ENCODE data around the gene WBP4. TPM values are rescaled to one million over a fixed set of nuclear protein-coding genes. Genes with fewer than 3 reads are reported as not detected.

Gene WBP4
- total RNA-seq, 1 donor from 2014 or later: 10.6 TPM

DNA sequence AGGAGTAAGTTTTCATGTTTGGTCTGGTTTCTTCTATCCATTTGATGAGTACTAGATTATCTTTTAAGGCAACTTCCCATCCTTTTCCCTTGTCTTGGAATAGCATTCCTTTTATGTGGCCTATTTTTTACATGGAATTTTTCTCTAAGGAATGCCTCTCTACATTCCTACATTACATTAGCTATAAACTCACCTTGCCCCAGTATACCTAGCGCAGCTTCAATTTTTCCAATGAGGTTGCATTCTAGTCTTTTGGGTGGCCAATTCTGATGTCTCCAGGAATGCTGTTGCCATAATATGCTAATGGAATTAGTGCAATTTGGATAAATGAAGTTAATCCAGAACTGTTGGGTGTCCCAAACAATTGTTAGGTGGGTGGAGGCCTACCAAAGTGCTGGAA lies 37.5 kb downstream of the WBP4 start:
- Mint-ChIP-seq H3K27ac (ENCODE audit: unreplicated experiment) (no peak overlapping the region), H3K27me3 (ENCODE audit: low read depth, unreplicated experiment) (no peaks in the 10 kb centered on the region), H3K36me3 (ENCODE audit: low read depth, unreplicated experiment) (no peaks in the 10 kb centered on the region), H3K4me3 (ENCODE audit: unreplicated experiment) (no peak overlapping the region), H3K4me1 (ENCODE audit: low read depth, unreplicated experiment) (no peaks in the 10 kb centered on the region), H3K9me3 (ENCODE audit: unreplicated experiment) (peaks cover 2% of the 10 kb centered on the region)
- no peaks in the 10 kb centered on the region for H3K36me3 ChIP-seq (ENCODE audit: insufficient read depth, low read length)
- H3K27me3 ChIP-seq (ENCODE audit: insufficient read depth, low read length): no peaks in the 10 kb centered on the region
- H3K4me3 ChIP-seq (ENCODE audit: insufficient read depth, low read depth, low read length): no peak overlapping the region
- no peaks in the 10 kb centered on the region for H3K4me1 ChIP-seq (ENCODE audit: insufficient read depth, low read length)
- FAIRE-seq (no peak), DNase-seq (ENCODE audit: low read depth) (no peak)
- H3K9me3 ChIP-seq (ENCODE audit: insufficient read depth, low read depth, low read length): no peaks in the 10 kb centered on the region
- H3K27ac ChIP-seq (ENCODE audit: low read depth, low read length): no peak overlapping the region
- TF ChIP-seq, protein P1, sequence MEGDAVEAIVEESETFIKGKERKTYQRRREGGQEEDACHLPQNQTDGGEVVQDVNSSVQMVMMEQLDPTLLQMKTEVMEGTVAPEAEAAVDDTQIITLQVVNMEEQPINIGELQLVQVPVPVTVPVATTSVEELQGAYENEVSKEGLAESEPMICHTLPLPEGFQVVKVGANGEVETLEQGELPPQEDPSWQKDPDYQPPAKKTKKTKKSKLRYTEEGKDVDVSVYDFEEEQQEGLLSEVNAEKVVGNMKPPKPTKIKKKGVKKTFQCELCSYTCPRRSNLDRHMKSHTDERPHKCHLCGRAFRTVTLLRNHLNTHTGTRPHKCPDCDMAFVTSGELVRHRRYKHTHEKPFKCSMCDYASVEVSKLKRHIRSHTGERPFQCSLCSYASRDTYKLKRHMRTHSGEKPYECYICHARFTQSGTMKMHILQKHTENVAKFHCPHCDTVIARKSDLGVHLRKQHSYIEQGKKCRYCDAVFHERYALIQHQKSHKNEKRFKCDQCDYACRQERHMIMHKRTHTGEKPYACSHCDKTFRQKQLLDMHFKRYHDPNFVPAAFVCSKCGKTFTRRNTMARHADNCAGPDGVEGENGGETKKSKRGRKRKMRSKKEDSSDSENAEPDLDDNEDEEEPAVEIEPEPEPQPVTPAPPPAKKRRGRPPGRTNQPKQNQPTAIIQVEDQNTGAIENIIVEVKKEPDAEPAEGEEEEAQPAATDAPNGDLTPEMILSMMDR (IDR thresholded peaks at IDR 0.05; ENCODE audit: insufficient read depth, low read depth, low read length): no peak
- TF ChIP-seq EZH2 (IDR thresholded peaks at IDR 0.05; ENCODE audit: insufficient read depth, low read length): no peak
- no peak overlapping the region for H3K4me2 ChIP-seq (ENCODE audit: low read length)
- H2AFZ ChIP-seq (ENCODE audit: low read depth, low read length): no peak overlapping the region
- no peak overlapping the region for H3K9ac ChIP-seq (ENCODE audit: low read length)
- no peaks in the 10 kb centered on the region for H3K79me2 ChIP-seq (ENCODE audit: insufficient read depth, low read length)
- H4K20me1 ChIP-seq (ENCODE audit: insufficient read depth, low read length): no peaks in the 10 kb centered on the region

- Mint-ChIP-seq H3K27me3 (ENCODE audit: low read depth, unreplicated experiment) (no peaks in the 10 kb centered on the region), H3K27ac (ENCODE audit: unreplicated experiment) (no peak overlapping the region), H3K4me1 (ENCODE audit: low read depth, unreplicated experiment) (no peaks in the 10 kb centered on the region), H3K36me3 (ENCODE audit: low read depth, unreplicated experiment) (no peaks in the 10 kb centered on the region), H3K9me3 (ENCODE audit: unreplicated experiment) (peaks cover 2% of the 10 kb centered on the region), H3K4me3 (ENCODE audit: unreplicated experiment) (no peak overlapping the region)
- Histone ChIP-seq H2AFZ (ENCODE audit: low read depth, low read length) (no peak overlapping the region), H4K20me1 (ENCODE audit: insufficient read depth, low read length) (no peaks in the 10 kb centered on the region), H3K27me3 (ENCODE audit: insufficient read depth, low read length) (no peaks in the 10 kb centered on the region), H3K36me3 (ENCODE audit: insufficient read depth, low read length) (no peaks in the 10 kb centered on the region), H3K79me2 (ENCODE audit: insufficient read depth, low read length) (no peaks in the 10 kb centered on the region), H3K4me3 (ENCODE audit: insufficient read depth, low read depth, low read length) (no peak overlapping the region), H3K9ac (ENCODE audit: low read length) (no peak overlapping the region), H3K4me2 (ENCODE audit: low read length) (no peak overlapping the region), H3K27ac (ENCODE audit: low read depth, low read length) (no peak overlapping the region), H3K9me3 (ENCODE audit: insufficient read depth, low read depth, low read length) (no peaks in the 10 kb centered on the region), H3K4me1 (ENCODE audit: insufficient read depth, low read length) (no peaks in the 10 kb centered on the region)
- no peak for DNase-seq (ENCODE audit: low read depth)
- no peak for TF ChIP-seq EZH2 (IDR thresholded peaks at IDR 0.05; ENCODE audit: insufficient read depth, low read length)
- TF ChIP-seq, protein P1 (IDR thresholded peaks at IDR 0.05; ENCODE audit: insufficient read depth, low read depth, low read length): no peak
- peak; percentile 39 for FAIRE-seq
Observed at GRCh38 chr13:41099986-41100385, 38.7 kb downstream of the WBP4 start.

- peaks cover 2% of the 10 kb centered on the region for H3K36me3 Mint-ChIP-seq (ENCODE audit: low read depth, unreplicated experiment)
- H3K27ac Mint-ChIP-seq (ENCODE audit: unreplicated experiment): no peak overlapping the region
- H2AFZ ChIP-seq (ENCODE audit: low read depth, low read length): no peak overlapping the region
- no peak for DNase-seq (ENCODE audit: low read depth)
- H3K27ac ChIP-seq (ENCODE audit: low read depth, low read length): no peak overlapping the region
- H3K9me3 Mint-ChIP-seq (ENCODE audit: unreplicated experiment): no peaks in the 10 kb centered on the region
- no peak overlapping the region for H3K4me2 ChIP-seq (ENCODE audit: low read length)
- FAIRE-seq: no peak
- H3K27me3 Mint-ChIP-seq (ENCODE audit: low read depth, unreplicated experiment): no peaks in the 10 kb centered on the region
- no peaks in the 10 kb centered on the region for H3K36me3 ChIP-seq (ENCODE audit: insufficient read depth, low read length)
- no peaks in the 10 kb centered on the region for H3K79me2 ChIP-seq (ENCODE audit: insufficient read depth, low read length)
- no peak overlapping the region for H3K4me3 ChIP-seq (ENCODE audit: insufficient read depth, low read depth, low read length)
- H3K4me1 ChIP-seq (ENCODE audit: insufficient read depth, low read length): no peaks in the 10 kb centered on the region
- no peaks in the 10 kb centered on the region for H3K4me1 Mint-ChIP-seq (ENCODE audit: low read depth, unreplicated experiment)
- no peaks in the 10 kb centered on the region for H3K9me3 ChIP-seq (ENCODE audit: insufficient read depth, low read depth, low read length)
- no peak for TF ChIP-seq EZH2 (IDR thresholded peaks at IDR 0.05; ENCODE audit: insufficient read depth, low read length)
- TF ChIP-seq, protein P1 (IDR thresholded peaks at IDR 0.05; ENCODE audit: insufficient read depth, low read depth, low read length): no peak
- no peak overlapping the region for H3K4me3 Mint-ChIP-seq (ENCODE audit: unreplicated experiment)
- no peak overlapping the region for H3K9ac ChIP-seq (ENCODE audit: low read length)
- no peaks in the 10 kb centered on the region for H4K20me1 ChIP-seq (ENCODE audit: insufficient read depth, low read length)
- H3K27me3 ChIP-seq (ENCODE audit: insufficient read depth, low read length): no peaks in the 10 kb centered on the region
Observed at GRCh38 chr13:41107104-41107571, 45.8 kb downstream of the WBP4 start.
